ENCODE data around the gene PLEKHD1.

PLEKHD1 gene

GRCh38 chr14:69547701-69548348 lies 63.3 kb downstream of the PLEKHD1 start:
- peak; percentile 8 for DNase-seq (ENCODE audit: low spot score)

DNA sequence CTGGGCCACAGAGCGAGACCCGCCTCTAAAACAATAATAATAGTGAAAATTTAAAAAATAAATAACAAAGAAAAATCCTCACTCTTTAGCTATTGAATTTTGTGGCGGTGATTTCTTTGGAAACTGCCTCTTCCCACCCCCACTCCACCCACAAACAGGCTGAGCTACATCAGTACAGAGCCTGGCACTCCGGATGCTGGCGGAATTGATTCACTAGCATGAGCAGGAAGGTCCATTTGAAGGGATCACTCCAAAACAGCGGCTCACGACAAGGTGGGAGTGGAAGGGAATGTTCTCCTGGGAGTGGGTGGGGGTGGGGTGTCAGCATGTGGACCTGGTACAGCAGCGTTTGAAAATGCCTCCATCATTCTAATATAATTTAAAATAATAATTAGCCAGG lies 64.0 kb downstream of the PLEKHD1 start:
- DNase-seq (ENCODE audit: low spot score): no peak

GRCh38 chr14:69551511-69551910 lies 67.0 kb downstream of the PLEKHD1 start:
- DNase-seq (ENCODE audit: low spot score): no peak

GRCh38 chr14:69553252-69553651 lies 68.7 kb downstream of the PLEKHD1 start:
- DNase-seq (ENCODE audit: low spot score): peak; percentile 31

DNA sequence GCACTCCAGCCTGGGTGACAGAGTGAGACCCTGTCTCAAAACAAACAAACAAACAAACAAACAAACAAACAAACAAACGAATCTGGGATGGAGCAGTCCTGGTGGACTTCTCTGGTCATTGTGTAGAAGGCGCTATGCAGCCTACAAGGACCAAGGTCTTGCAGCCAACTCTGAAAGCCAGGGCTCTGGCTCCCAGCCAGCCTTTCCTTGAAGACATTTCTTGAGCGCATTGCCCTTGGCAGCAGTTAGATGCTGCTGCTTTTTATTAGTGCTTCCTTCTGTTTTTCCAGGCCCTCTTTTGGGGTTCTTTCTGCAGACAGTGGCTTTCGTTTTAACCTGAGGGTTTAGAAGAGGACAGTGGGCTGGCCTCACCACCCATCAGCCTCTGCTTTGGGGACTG lies 70.0 kb downstream of the PLEKHD1 start:
- DNase-seq (ENCODE audit: low spot score): no peak

GRCh38 chr14:69558774-69559173 lies 74.2 kb downstream of the PLEKHD1 start:
- DNase-seq (ENCODE audit: low spot score): no peak

DNA sequence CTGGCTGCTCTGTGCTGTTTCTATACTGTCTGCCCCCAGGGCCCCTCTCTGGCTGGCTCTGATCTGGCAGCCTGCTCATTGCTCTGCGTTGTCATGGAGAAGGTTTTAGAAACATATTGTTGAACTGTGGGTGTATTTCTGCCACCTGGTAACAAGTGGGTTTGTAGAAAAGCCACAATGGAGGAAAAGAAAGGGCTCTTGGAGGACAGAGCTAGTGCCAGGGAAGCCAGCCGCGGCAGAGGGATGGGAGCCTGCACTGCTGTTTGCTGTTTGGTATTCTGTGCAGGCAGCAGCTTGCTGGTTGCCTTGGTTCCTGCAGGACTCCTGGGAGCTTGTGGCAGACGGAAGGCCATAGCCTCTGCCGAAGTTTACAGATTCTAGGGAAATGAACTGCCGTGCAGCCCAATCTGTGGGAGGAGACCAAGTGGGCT lies 75.1 kb downstream of the PLEKHD1 start:
- DNase-seq (ENCODE audit: low spot score): no peak

DNA sequence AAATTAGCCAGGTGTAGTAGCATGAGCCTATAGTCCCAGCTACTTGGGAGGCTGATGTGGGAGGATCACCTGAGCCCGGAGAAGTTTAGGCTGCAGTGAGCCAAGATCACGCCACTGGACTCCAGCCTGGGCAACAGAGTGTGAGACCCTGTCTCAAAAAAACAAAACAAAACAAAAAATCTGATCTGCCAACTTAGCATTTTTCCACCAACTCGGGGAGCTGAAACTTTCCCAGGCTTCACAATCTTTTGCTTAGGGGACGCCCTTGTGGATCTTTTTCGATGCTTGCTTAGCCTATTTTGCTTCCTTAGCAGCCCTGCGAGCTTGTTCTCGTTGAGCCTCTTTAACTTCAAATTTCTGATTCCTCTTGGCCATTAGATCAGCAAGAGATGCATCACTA lies 76.3 kb downstream of the PLEKHD1 start:
- DNase-seq (ENCODE audit: low spot score): no peak

DNA sequence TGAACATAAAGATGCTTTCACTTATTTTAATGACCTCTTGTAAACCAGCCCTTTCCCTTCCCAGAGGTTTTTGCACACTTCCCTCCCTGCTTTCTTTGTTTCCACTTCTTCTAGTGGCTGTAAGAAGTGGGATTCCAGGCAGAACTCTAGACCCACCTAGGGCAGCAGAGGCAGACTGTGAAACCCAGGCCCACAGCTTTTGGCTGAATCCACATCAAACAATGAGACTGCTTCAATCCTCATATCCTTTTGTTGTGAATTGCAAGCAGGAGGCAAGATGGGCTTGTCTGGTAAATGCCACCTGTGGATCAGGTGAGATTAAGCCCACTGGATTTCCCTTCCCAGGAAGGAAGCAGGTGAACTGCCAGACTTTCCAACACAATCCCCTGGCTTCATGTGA lies 77.4 kb downstream of the PLEKHD1 start:
- DNase-seq (ENCODE audit: low spot score): no peak

DNA sequence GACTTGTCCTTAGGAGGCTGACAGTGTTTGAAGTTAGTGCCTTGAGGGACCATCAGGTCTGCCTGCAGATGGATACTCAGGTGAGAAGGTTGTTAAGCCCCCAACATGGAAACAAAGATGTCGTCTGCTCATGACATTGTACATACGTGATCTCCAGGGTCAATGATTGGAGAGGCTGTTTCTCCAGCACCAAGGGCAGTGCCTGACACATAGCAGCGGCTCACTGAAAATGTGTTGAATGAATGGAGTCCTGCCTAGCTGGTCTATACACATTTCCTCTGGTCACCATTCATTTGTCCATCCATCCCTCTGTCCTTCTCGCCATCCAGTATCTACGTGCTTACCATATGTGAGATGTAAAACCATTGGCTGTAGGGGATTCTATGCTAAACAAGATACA lies 83.0 kb downstream of the PLEKHD1 start:
- DNase-seq (ENCODE audit: low spot score): no peak

- DNase-seq (ENCODE audit: low spot score): no peak
Observed at GRCh38 chr14:69569859-69570258, 85.3 kb downstream of the PLEKHD1 start.

- DNase-seq (ENCODE audit: low spot score): no peak
Observed at GRCh38 chr14:69570836-69571330, 86.4 kb downstream of the PLEKHD1 start.

GRCh38 chr14:69571449-69572029 lies 87.0 kb downstream of the PLEKHD1 start:
- no peak for DNase-seq (ENCODE audit: low spot score)

- DNase-seq (ENCODE audit: low spot score): peak; percentile 52
Observed at GRCh38 chr14:69572030-69572840, 87.7 kb downstream of the PLEKHD1 start.

DNA sequence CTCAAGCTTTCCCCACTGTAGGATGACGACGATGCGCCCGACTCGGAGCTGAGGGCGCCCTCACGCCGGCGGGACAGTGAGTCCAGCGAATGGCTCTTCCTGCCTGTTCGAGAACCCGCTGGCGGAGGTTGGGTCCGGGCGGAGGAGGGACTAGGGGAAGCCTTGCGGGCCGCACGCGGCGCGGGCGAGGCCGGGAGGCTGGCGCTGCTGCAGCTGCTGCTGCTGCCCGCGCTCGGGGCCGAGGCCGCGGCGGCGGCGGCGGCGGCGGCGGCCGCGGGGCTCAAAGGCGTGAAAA lies 88.3 kb downstream of the PLEKHD1 start:
- no peak for DNase-seq (ENCODE audit: low spot score)

DNA sequence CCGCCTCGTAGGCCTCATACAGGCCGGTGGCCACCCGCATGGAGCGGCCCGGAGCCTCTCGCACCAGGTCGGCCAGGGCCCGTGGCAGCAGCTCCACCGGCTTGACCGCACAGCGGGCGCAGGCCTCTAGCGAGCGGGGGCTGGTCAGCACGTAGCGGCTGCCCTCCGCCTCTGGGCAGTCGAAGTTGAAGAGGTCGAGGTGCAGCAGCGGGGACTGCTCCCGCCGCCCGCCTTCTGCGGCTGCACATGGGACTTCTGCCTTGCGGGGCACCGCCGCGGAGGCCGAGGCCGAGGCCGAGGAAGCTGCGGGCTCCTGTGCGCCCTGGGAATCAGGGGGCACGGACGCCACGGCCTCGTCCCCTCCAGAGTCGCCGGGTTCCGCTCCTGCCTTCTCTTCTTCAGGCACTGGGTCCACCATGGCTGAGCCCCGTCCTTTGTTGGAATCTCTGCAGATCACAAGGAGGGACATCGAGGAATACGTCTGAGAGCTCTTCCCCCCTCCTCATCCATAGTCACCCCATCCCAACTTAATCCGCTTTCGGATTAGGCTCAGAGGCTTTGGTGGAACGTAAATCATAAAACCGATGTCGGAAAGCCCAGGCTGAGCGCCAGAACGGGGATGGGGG lies 88.8 kb downstream of the PLEKHD1 start:
- no peak for DNase-seq (ENCODE audit: low spot score)

DNA sequence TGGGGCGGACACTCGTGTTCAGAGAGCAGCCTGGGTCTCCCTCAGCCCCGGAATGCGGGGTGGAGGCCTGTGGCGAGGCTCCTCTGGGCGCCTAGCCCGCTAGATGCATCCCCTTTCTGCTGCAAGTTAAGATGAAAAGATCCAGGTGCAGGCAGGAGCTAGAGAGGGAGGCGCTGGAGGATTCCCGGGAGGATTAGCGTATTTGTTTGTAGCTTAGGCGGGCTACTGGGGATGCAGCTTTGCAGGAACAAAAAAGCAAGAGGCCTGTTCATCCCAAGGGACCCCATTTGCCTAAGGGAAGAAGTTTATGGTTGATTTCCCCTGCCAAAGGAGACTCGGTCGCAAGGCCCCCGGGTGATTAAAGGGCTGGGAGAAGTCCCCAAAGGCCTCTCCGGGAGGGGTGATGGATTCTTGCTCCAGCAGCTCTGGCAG lies 89.3 kb downstream of the PLEKHD1 start:
- no peak for DNase-seq (ENCODE audit: low spot score)

GRCh38 chr14:69574263-69574953 lies 89.9 kb downstream of the PLEKHD1 start, which contains the start of gene CCDC177:
CCDC177 (minus strand) TSS chr14:69574871; CDS start chr14:69573622, 1,249 bp downstream.
- DNase-seq (ENCODE audit: low spot score): peak; percentile 56

GRCh38 chr14:69574954-69575295 lies 90.4 kb downstream of the PLEKHD1 start:
- DNase-seq (ENCODE audit: low spot score): no peak

- no peak for DNase-seq (ENCODE audit: low spot score)
Observed at GRCh38 chr14:69579476-69579875, 94.9 kb downstream of the PLEKHD1 start.

GRCh38 chr14:69580009-69580577 lies 95.6 kb downstream of the PLEKHD1 start:
- DNase-seq (ENCODE audit: low spot score): peak; percentile 22
